HCT116 (cell line): ENCODE results near the gene SUGCT. TPM values are rescaled to one million over a fixed set of nuclear protein-coding genes. Genes with fewer than 3 reads are reported as not detected.

Experiments
- ATAC-seq: fragments of 200-7000 bp; cut with Tn5 transposase; 2 replicates; pipeline ENCODE4 v1.9.1; 2020; ENCODE audit warnings: mild to moderate bottlenecking, moderate library complexity
- BruUV-seq: library from RNA; stranded (reverse); fragments of 400-500 nt; replicated peaks from 2 replicates; lab custom pipeline; 2021; lab: Mats Ljungman, UMichigan
- CTCF ChIA-PET: fragments of 300-600 bp; sonication (Branson Sonifier 250); formaldehyde crosslinking; loops from one replicate; lab custom pipeline; 2021; ENCODE audit warnings: antibody characterized with exemption; lab: Charles Lee
- POLR2A ChIA-PET: fragments of 300-600, 350-600 bp; sonication (Branson Sonifier 250); formaldehyde crosslinking; loops from one replicate; lab custom pipeline; 2021; ENCODE audit warnings: antibody characterized with exemption; lab: Charles Lee
- RAD21 ChIA-PET, 2 experiments: fragments of 300-600 bp; sonication (Branson Sonifier 250); formaldehyde crosslinking; loops; one replicate each; lab custom pipeline; 2023; ENCODE audit warnings: low total read pairs in 2 of 2; ENCODE audit not compliant: uncharacterized antibody in 2 of 2, unreplicated experiment in 2 of 2, low non-redundant PET in 1 of 2; lab: Charles Lee
- DNase-seq: peaks from one replicate; pipeline ENCODE4 v3.0.0-alpha.2; 2010; ENCODE audit warnings: low read depth, low spot score
- H2AFZ ChIP-seq: fragments of 200-600 bp; shearing (Covaris generic), sonication (generic); 2 replicates; pipeline ENCODE4 v1.6.1; 2017; ENCODE audit warnings: low read depth, mixed run types, mixed read lengths, antibody characterized with exemption, low read length; ENCODE audit not compliant: poor library complexity, severe bottlenecking
- H3K27ac ChIP-seq: 2 replicates; pipeline ENCODE4 v1.5.1; 2012; ENCODE audit warnings: low read depth, low read length
- H3K27me3 ChIP-seq: fragments of 200-600 bp; sonication (generic); 2 replicates; pipeline ENCODE4 v1.6.1; 2016; ENCODE audit warnings: mixed run types, low read length, mixed read lengths; ENCODE audit not compliant: insufficient read depth
- H3K36me3 ChIP-seq, 2 experiments: fragments of 200-500 bp in 1 of 2; fragments of 200-600 bp in 1 of 2; sonication (Bioruptor generic) in 1 of 2; sonication (generic) in 1 of 2; 2 replicates each; pipeline versions ENCODE4 v1.5.1 to v1.6.1; 2014 to 2016; ENCODE audit warnings: low read length in 2 of 2, inconsistent platforms in 1 of 2, mixed read lengths in 1 of 2, mixed run types in 1 of 2; ENCODE audit not compliant: insufficient read depth in 2 of 2, control insufficient read depth in 1 of 2
- H3K4me1 ChIP-seq, 2 experiments: fragments of 200-600 bp in 1 of 2; sonication (generic) in 1 of 2; 2 replicates each; pipeline versions ENCODE4 v1.5.1 to v1.6.1; 2012 to 2017; ENCODE audit warnings: low read length in 2 of 2, inconsistent platforms in 1 of 2, mild to moderate bottlenecking in 1 of 2, mixed read lengths in 1 of 2, mixed run types in 1 of 2, moderate library complexity in 1 of 2; ENCODE audit not compliant: insufficient read depth in 2 of 2, control insufficient read depth in 1 of 2
- H3K4me2 ChIP-seq: fragments of 200-600 bp; sonication (generic); 2 replicates; pipeline ENCODE4 v1.6.1; 2017; ENCODE audit warnings: mixed run types, low read length, mixed read lengths
- H3K4me3 ChIP-seq, 2 experiments: fragments of 200-600 bp in 1 of 2; sonication (generic) in 1 of 2; replicated peaks in 1 of 2; 2 replicates each; pipeline ENCODE4 v1.5.1; 2011 to 2016; ENCODE audit warnings: low read length in 2 of 2, control low read depth in 1 of 2, low read depth in 1 of 2, mild to moderate bottlenecking in 1 of 2, mixed read lengths in 1 of 2, mixed run types in 1 of 2
- H3K79me2 ChIP-seq: fragments of 200-600 bp; sonication (generic); 2 replicates; pipeline ENCODE4 v1.6.1; 2017; ENCODE audit warnings: mild to moderate bottlenecking, mixed run types, low read length, moderate library complexity, mixed read lengths; ENCODE audit not compliant: insufficient read depth
- H3K9ac ChIP-seq: fragments of 200-600 bp; sonication (generic); 2 replicates; pipeline ENCODE4 v1.6.1; 2016; ENCODE audit warnings: low read length, mixed read lengths
- H3K9me2 ChIP-seq: fragments of 200-600 bp; sonication (generic), shearing (Covaris generic); 2 replicates; pipeline ENCODE4 v1.6.1; 2017; ENCODE audit warnings: mixed run types, mild to moderate bottlenecking, moderate library complexity; ENCODE audit not compliant: insufficient read depth
- H3K9me3 ChIP-seq, 2 experiments: fragments of 200-500 bp in 1 of 2; fragments of 200-600 bp in 1 of 2; sonication (Bioruptor generic) in 1 of 2; sonication (generic) in 1 of 2; 2 replicates each; pipeline ENCODE4 v1.6.1; 2014 to 2017; ENCODE audit warnings: low read length in 2 of 2, mixed read lengths in 2 of 2, inconsistent platforms in 1 of 2, low read depth in 1 of 2, mild to moderate bottlenecking in 1 of 2, mixed run types in 1 of 2, moderate library complexity in 1 of 2; ENCODE audit not compliant: control insufficient read depth in 1 of 2, insufficient read depth in 1 of 2
- H4K20me1 ChIP-seq: fragments of 200-600 bp; sonication (generic), shearing (Covaris generic); 2 replicates; pipeline ENCODE4 v1.6.1; 2017; ENCODE audit warnings: mixed run types, mild to moderate bottlenecking, moderate library complexity; ENCODE audit not compliant: insufficient read depth
- CBX3 ChIP-seq: IDR thresholded peaks from 2 replicates; pipeline ENCODE4 v1.6.1; 2012; ENCODE audit warnings: low read depth
- EZH2phosphoT487 ChIP-seq: fragments of 200-600 bp; IDR thresholded peaks from 2 replicates; pipeline ENCODE4 v1.6.1; 2018; ENCODE audit warnings: antibody characterized with exemption, borderline replicate concordance
- FOSL1 ChIP-seq: IDR thresholded peaks from 2 replicates; pipeline ENCODE4 v1.6.1; 2012; ENCODE audit warnings: low read depth
- POLR2A ChIP-seq: IDR thresholded peaks from 2 replicates; pipeline ENCODE4 v1.7.0; 2011; ENCODE audit warnings: borderline replicate concordance; ENCODE audit not compliant: insufficient read depth, insufficient read length; ENCODE audit errors: extremely low read depth
- RAD21 ChIP-seq: IDR thresholded peaks from 2 replicates; pipeline ENCODE4 v1.6.1; 2012; ENCODE audit warnings: low read depth, mild to moderate bottlenecking
- SP1 ChIP-seq: IDR thresholded peaks from 2 replicates; pipeline ENCODE4 v1.6.1; 2012; ENCODE audit warnings: low read depth
- TCF7L2 ChIP-seq: IDR thresholded peaks from 2 replicates; pipeline ENCODE4 v1.7.0; 2011; ENCODE audit warnings: borderline replicate concordance, inconsistent platforms; ENCODE audit not compliant: insufficient read depth, insufficient read length; ENCODE audit errors: extremely low read depth
- YY1 ChIP-seq: IDR thresholded peaks from 2 replicates; pipeline ENCODE4 v1.6.1; 2011; ENCODE audit warnings: low read length, low read depth, moderate library complexity, mild to moderate bottlenecking; ENCODE audit not compliant: insufficient replicate concordance; ENCODE audit errors: extremely low read depth
- ZFX ChIP-seq: fragments of 450-650 bp; IDR thresholded peaks from 2 replicates; pipeline ENCODE4 v1.6.1; 2017
- intact Hi-C: fragments of 100-400 bp; cut with micrococcal nuclease; formaldehyde crosslinking; loops from 2 replicates; pipeline ENCODE4 v1.10.0; 2022
- total RNA-seq: library from RNA; stranded (reverse); gene quantifications from one replicate; pipeline ENCODE4 v1.2.1, GENCODE V29; 2021; ENCODE audit not compliant: unreplicated experiment
- TF ChIP-seq, protein P1 (sequence below), 3 experiments: fragments of 200-600 bp in 1 of 3; sonication (generic) in 1 of 3; IDR thresholded peaks in 2 of 3; conservative IDR thresholded peaks in 1 of 3; 2 replicates each; pipeline ENCODE4 v1.5.1; 2012 to 2017; ENCODE audit warnings: low read depth in 2 of 3, low read length in 2 of 3, antibody characterized with exemption in 1 of 3, borderline replicate concordance in 1 of 3, control low read depth in 1 of 3, mild to moderate bottlenecking in 1 of 3, mixed read lengths in 1 of 3, mixed run types in 1 of 3, moderate library complexity in 1 of 3; ENCODE audit not compliant: insufficient read depth in 1 of 3
- TF ChIP-seq, protein P2 (sequence below): IDR thresholded peaks from 2 replicates; pipeline ENCODE4 v1.6.1; 2012
- TF ChIP-seq, protein P3 (sequence below): IDR thresholded peaks from 2 replicates; pipeline ENCODE4 v1.6.1; 2012

Gene SUGCT
- total RNA-seq, 1 experiment from 2014 or later = 4.4 TPM

DNA sequence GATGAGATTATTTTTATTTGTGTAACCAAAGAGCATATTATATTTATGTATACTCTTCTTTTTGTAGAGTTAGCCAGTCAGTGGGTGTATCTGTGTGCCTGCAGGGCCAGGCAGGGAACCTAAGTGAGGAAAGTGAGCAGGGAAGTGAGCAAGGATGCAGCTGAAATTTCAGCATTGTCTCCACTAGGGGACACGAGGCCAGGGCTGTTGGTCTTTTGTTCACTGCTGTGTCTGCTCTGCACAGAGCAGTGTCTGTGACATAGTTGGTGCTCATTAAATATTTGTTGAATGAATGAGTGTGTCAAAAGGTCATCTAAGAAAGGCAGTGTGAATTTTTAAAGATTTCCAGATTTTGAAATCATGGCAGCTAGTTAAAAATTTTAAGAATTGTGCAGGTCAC is 51.8 kb downstream of the SUGCT start:
- Histone ChIP-seq H3K4me2 (no peak overlapping the region), H4K20me1 (no peaks in the 10 kb centered on the region), H3K4me3 (no peak overlapping the region), H3K27ac (no peak overlapping the region), H3K27me3 (no peaks in the 10 kb centered on the region), H3K9ac (no peak overlapping the region), H3K36me3 (no peaks in the 10 kb centered on the region), H3K9me2 (no peaks in the 10 kb centered on the region), H2AFZ (no peak overlapping the region), H3K4me1 (no peaks in the 10 kb centered on the region), H3K79me2 (no peaks in the 10 kb centered on the region), H3K9me3 (no peaks in the 10 kb centered on the region)
- RAD21 ChIA-PET = no interaction called here
- ATAC-seq = peak; percentile 91
- CTCF ChIA-PET = no interaction called here
- no peak for TF ChIP-seq EZH2phosphoT487
- TF ChIP-seq, protein P1, sequence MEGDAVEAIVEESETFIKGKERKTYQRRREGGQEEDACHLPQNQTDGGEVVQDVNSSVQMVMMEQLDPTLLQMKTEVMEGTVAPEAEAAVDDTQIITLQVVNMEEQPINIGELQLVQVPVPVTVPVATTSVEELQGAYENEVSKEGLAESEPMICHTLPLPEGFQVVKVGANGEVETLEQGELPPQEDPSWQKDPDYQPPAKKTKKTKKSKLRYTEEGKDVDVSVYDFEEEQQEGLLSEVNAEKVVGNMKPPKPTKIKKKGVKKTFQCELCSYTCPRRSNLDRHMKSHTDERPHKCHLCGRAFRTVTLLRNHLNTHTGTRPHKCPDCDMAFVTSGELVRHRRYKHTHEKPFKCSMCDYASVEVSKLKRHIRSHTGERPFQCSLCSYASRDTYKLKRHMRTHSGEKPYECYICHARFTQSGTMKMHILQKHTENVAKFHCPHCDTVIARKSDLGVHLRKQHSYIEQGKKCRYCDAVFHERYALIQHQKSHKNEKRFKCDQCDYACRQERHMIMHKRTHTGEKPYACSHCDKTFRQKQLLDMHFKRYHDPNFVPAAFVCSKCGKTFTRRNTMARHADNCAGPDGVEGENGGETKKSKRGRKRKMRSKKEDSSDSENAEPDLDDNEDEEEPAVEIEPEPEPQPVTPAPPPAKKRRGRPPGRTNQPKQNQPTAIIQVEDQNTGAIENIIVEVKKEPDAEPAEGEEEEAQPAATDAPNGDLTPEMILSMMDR (IDR thresholded peaks at IDR 0.05 in 2 of 3, conservative IDR thresholded peaks at IDR 0.05 in 1 of 3; ENCODE audit: borderline replicate concordance in 1 of 3, insufficient read depth in 1 of 3, low read depth in 2 of 3, low read length in 2 of 3) = peak in 2 of 3 experiments; percentile 45 to 52; a peak in 4 of 6 replicates
- TF ChIP-seq FOSL1 = no peak
- no peak for TF ChIP-seq RAD21
- TF ChIP-seq TCF7L2 = no peak
- TF ChIP-seq, protein P2, sequence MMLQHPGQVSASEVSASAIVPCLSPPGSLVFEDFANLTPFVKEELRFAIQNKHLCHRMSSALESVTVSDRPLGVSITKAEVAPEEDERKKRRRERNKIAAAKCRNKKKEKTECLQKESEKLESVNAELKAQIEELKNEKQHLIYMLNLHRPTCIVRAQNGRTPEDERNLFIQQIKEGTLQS = no peak
- TF ChIP-seq ZFX = no peak
- POLR2A ChIA-PET = no interaction called here
- intact Hi-C loops = no loop called here
- no peak for DNase-seq
- BruUV-seq = no TSS peak

DNA sequence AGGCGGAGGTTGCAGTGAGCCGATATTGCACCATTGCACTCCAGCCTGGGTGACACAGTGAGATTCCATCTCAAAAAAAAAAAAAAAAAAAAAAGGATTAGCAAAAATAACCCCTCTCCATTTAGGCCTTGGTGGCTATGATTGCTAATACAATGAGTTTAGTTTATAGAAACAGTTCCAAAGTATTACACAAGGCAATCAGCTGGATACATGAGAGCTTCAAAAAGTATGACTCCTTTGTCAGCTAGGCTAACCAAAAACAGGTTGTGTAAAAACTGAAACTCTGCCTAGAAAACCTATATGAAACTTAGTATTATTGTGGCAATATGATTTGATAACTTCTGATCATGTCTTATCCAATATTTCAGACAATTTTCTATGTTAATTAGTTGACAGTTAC is 57.2 kb downstream of the SUGCT start:
- Histone ChIP-seq H3K4me3 (no peak overlapping the region), H3K36me3 (no peaks in the 10 kb centered on the region), H3K27me3 (no peaks in the 10 kb centered on the region), H3K9me3 (no peaks in the 10 kb centered on the region), H3K9me2 (no peaks in the 10 kb centered on the region), H3K4me1 (no peaks in the 10 kb centered on the region), H4K20me1 (no peaks in the 10 kb centered on the region), H3K27ac (no peak overlapping the region), H2AFZ (no peak overlapping the region), H3K9ac (no peak overlapping the region), H3K79me2 (no peaks in the 10 kb centered on the region), H3K4me2 (no peak overlapping the region)
- intact Hi-C loops = no loop called here
- DNase-seq = no peak
- no peak for ATAC-seq
- BruUV-seq = no TSS peak
- ChIA-PET CTCF (no interaction called here), RAD21 (no interaction called here), POLR2A (no interaction called here)
- TF ChIP-seq SP1 = no peak
- TF ChIP-seq, protein P3, sequence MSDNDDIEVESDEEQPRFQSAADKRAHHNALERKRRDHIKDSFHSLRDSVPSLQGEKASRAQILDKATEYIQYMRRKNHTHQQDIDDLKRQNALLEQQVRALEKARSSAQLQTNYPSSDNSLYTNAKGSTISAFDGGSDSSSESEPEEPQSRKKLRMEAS = no peak
- TF ChIP-seq, protein P2 = no peak
- TF ChIP-seq CBX3 = no peak
- no peak for TF ChIP-seq YY1
- no peak for TF ChIP-seq POLR2A
